ENCODE results near the gene XAB2. TPM values are rescaled to one million over a fixed set of nuclear protein-coding genes. Genes with fewer than 3 reads are reported as not detected.

XAB2 gene
- total and polyA plus RNA-seq, 2 donors (not counting 3 experiments of a cell fraction or from before 2014, with no cell fraction given): 37.3 to 47.6 TPM

GRCh38 chr19:7596211-7596937 is 33.0 kb downstream of the XAB2 start:
- H2AFZ ChIP-seq (ENCODE audit: low read depth, low read length): no peak overlapping the region
- intact Hi-C loops (cut with micrococcal nuclease): no loop called here
- no peak for FAIRE-seq
- ChIA-PET CTCF (interaction anchor here (1.3 to 1.9 kb wide), 4 partner anchors 13 to 241 kb away, joined by 5 to 8 read pairs (median 6); partner anchors contain the start of gene TRAPPC5), POLR2A (no interaction called here)
- no peaks in the 10 kb centered on the region for H3K9me3 ChIP-seq (replicated peaks; ENCODE audit: control insufficient read depth, insufficient read depth, low read length)
- no TSS peak for BruUV-seq (replicated peaks)
- no peaks in the 10 kb centered on the region for H3K9me1 ChIP-seq (replicated peaks; ENCODE audit: control insufficient read depth, extremely low read depth, insufficient read depth, low read length)
- TF ChIP-seq GATA2 (IDR thresholded peaks at IDR 0.05; ENCODE audit: insufficient read depth, insufficient read length, low read depth, low read length): no peak
- TF ChIP-seq MYC (IDR thresholded peaks at IDR 0.05; ENCODE audit: low read depth, low read length): no peak
- peak; percentile 71 for TF ChIP-seq EZH2 (IDR thresholded peaks at IDR 0.05; ENCODE audit: borderline replicate concordance, low read depth, low read length, severe bottlenecking)
- no peak for DNase-seq (ENCODE audit: low read depth, low spot score)
- no peak overlapping the region for H3K4me2 ChIP-seq (ENCODE audit: insufficient read depth, low read length)
- H3K4me3 ChIP-seq (replicated peaks in 1 of 3; ENCODE audit: insufficient read depth in 1 of 3, low read depth in 1 of 3, low read length in 3 of 3): no peak overlapping the region
- no peaks in the 10 kb centered on the region for H3K36me3 ChIP-seq (ENCODE audit: control insufficient read depth in 2 of 2, extremely low read depth in 1 of 2, insufficient read depth in 2 of 2, low read length in 2 of 2)
- no peak overlapping the region for H3K9ac ChIP-seq (replicated peaks; ENCODE audit: extremely low read depth, insufficient read depth, low read length)
- H4K20me1 ChIP-seq (replicated peaks; ENCODE audit: control insufficient read depth, extremely low read depth, insufficient read depth, low read length): no peaks in the 10 kb centered on the region
- H3K79me2 ChIP-seq (ENCODE audit: control insufficient read depth, insufficient read depth, low read length): no peaks in the 10 kb centered on the region
- peaks cover 25% of the 10 kb centered on the region in 2 experiments for H3K27me3 ChIP-seq (ENCODE audit: control insufficient read depth in 2 of 2, insufficient read depth in 2 of 2, low read length in 2 of 2)
- no peak overlapping the region for H3K27ac ChIP-seq (ENCODE audit: insufficient read depth, low read depth, low read length)
- no peaks in the 10 kb centered on the region for H3K4me1 ChIP-seq (ENCODE audit: control insufficient read depth, extremely low read depth, insufficient read depth, low read length)
- dilution Hi-C loops (cut with MboI; ENCODE audit: extremely low pct_ligation_motif_present, low sequenced_read_pairs): no loop called here

GRCh38 chr19:7595466-7596133 is 33.7 kb downstream of the XAB2 start, which contains the start of gene CAMSAP3:
CAMSAP3 (plus strand) TSS chr19:7595863; CDS start chr19:7596003, 140 bp downstream.
- Histone ChIP-seq H3K9ac (replicated peaks; ENCODE audit: extremely low read depth, insufficient read depth, low read length) (no peak within 1 kb of the TSS), H3K9me1 (replicated peaks; ENCODE audit: control insufficient read depth, extremely low read depth, insufficient read depth, low read length) (no peaks in the 10 kb centered on the region), H4K20me1 (replicated peaks; ENCODE audit: control insufficient read depth, extremely low read depth, insufficient read depth, low read length) (no peaks in the 10 kb centered on the region), H3K9me3 (replicated peaks; ENCODE audit: control insufficient read depth, insufficient read depth, low read length) (no peaks in the 10 kb centered on the region), H3K4me3 (replicated peaks in 1 of 3; ENCODE audit: insufficient read depth in 1 of 3, low read depth in 1 of 3, low read length in 3 of 3) (peak within 1 kb of the TSS in 1 of 3 experiments; percentile 31), H3K36me3 (ENCODE audit: control insufficient read depth in 2 of 2, extremely low read depth in 1 of 2, insufficient read depth in 2 of 2, low read length in 2 of 2) (no peaks in the 10 kb centered on the region), H3K4me2 (ENCODE audit: insufficient read depth, low read length) (peak within 1 kb of the TSS; percentile 31), H3K79me2 (ENCODE audit: control insufficient read depth, insufficient read depth, low read length) (no peaks in the 10 kb centered on the region), H3K27ac (ENCODE audit: insufficient read depth, low read depth, low read length) (no peak within 1 kb of the TSS), H2AFZ (ENCODE audit: low read depth, low read length) (no peak within 1 kb of the TSS), H3K4me1 (ENCODE audit: control insufficient read depth, extremely low read depth, insufficient read depth, low read length) (no peaks in the 10 kb centered on the region), H3K27me3 (ENCODE audit: control insufficient read depth in 2 of 2, insufficient read depth in 2 of 2, low read length in 2 of 2) (peaks cover 25% of the 10 kb centered on the region in 2 experiments)
- BruUV-seq (replicated peaks): no TSS peak
- TF ChIP-seq, protein P1, sequence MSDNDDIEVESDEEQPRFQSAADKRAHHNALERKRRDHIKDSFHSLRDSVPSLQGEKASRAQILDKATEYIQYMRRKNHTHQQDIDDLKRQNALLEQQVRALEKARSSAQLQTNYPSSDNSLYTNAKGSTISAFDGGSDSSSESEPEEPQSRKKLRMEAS (IDR thresholded peaks at IDR 0.05; ENCODE audit: insufficient read depth, insufficient read length): no peak
- peak; percentile 72 for TF ChIP-seq EZH2 (IDR thresholded peaks at IDR 0.05; ENCODE audit: borderline replicate concordance, low read depth, low read length, severe bottlenecking)
- no peak for TF ChIP-seq JUN (IDR thresholded peaks at IDR 0.05; ENCODE audit: borderline replicate concordance, insufficient read depth, insufficient read length, low read depth)
- no peak for TF ChIP-seq GATA2 (IDR thresholded peaks at IDR 0.05; ENCODE audit: insufficient read depth, insufficient read length, low read depth, low read length)
- TF ChIP-seq FOS (IDR thresholded peaks at IDR 0.05; ENCODE audit: borderline replicate concordance, insufficient read depth, low read length): no peak
- no peak for TF ChIP-seq POLR2AphosphoS5 (IDR thresholded peaks at IDR 0.05; ENCODE audit: insufficient read depth, low read depth, low read length)
- no peak for TF ChIP-seq MYC (IDR thresholded peaks at IDR 0.05; ENCODE audit: low read depth, low read length)
- no peak for TF ChIP-seq CTCF (IDR thresholded peaks at IDR 0.05; ENCODE audit: extremely low read depth in 1 of 2, insufficient read depth in 1 of 2, low read depth in 1 of 2, low read length in 2 of 2)
- FAIRE-seq: no peak
- ChIA-PET CTCF (interaction anchor here (1.3 to 1.9 kb wide), 2 partner anchors 27 to 241 kb away, joined by 5 to 8 read pairs; no protein-coding TSS in a partner anchor), POLR2A (no interaction called here)
- no peak for DNase-seq (ENCODE audit: low read depth, low spot score)
- intact Hi-C loops (cut with micrococcal nuclease): no loop called here
- dilution Hi-C loops (cut with MboI; ENCODE audit: extremely low pct_ligation_motif_present, low sequenced_read_pairs): no loop called here

Data from endothelial cell of umbilical vein (primary cell).